Ovary (tissue), 9 donors: ENCODE measurements around the gene RMND5B. TPM values are rescaled to one million over a fixed set of nuclear protein-coding genes. Genes with fewer than 3 reads are reported as not detected.
"Not testable (repeated sequence)": the region's sequence is repeated elsewhere in the genome, so short reads cannot be mapped to it uniquely, and the experiment has no call there.

ENCODE experiments used
- DNase-seq, 5 donors: peaks; one replicate each; pipeline ENCODE4 v3.0.0-alpha.2; 2019 to 2020
- H3K27ac ChIP-seq, 2 donors: fragments of 200-600 bp; one replicate each; pipeline versions ENCODE4 v1.5.1 to v1.8.0; 2019 to 2022
- H3K27me3 ChIP-seq: fragments of 200-600 bp; one replicate; pipeline ENCODE4 v1.8.0; 2022
- H3K36me3 ChIP-seq: fragments of 200-600 bp; sonication (generic); one replicate; pipeline ENCODE4 v1.5.1; 2019
- H3K4me1 ChIP-seq: one replicate; pipeline ENCODE4 v1.8.1; 2013; ENCODE audit warnings: mild to moderate bottlenecking, moderate library complexity; ENCODE audit not compliant: insufficient read depth
- H3K4me3 ChIP-seq: fragments of 200-600 bp; sonication (generic); one replicate; pipeline ENCODE4 v1.5.1; 2017
- H3K9me3 ChIP-seq, 2 donors: fragments of 200-600 bp in 1 of 2; sonication (generic) in 1 of 2; one replicate each; pipeline versions ENCODE4 v1.5.1 to v1.8.1; 2013 to 2019; ENCODE audit warnings: mild to moderate bottlenecking in 1 of 2, moderate library complexity in 1 of 2
- CTCF ChIP-seq, 3 donors: fragments of 450-650 bp in 2 of 3; fragments of 200-600 bp in 1 of 3; IDR thresholded peaks; one replicate each; pipeline versions ENCODE4 v1.5.1 to v1.8.0; 2016 to 2022; ENCODE audit warnings: antibody characterized with exemption in 3 of 3, mild to moderate bottlenecking in 1 of 3
- EP300 ChIP-seq: sonication (generic); formaldehyde crosslinking; IDR thresholded peaks from one replicate; pipeline ENCODE4 v1.6.1; 2017; ENCODE audit warnings: antibody characterized with exemption
- POLR2A ChIP-seq: fragments of 450-650 bp; IDR thresholded peaks from one replicate; pipeline ENCODE4 v1.6.1; 2017; ENCODE audit warnings: antibody characterized with exemption, mild to moderate bottlenecking, moderate library complexity
- WGBS, 3 donors: extraction: QIAGEN DNeasy Blood & Tissue Kit in 1 of 3; methylation state at CpG; one replicate each; pipeline versions ENCODE4 v1.1.5 to v1.1.7; 2013 to 2017; 5-methylcytosine and 5-hydroxymethylcytosine counted together
- intact Hi-C, 4 donors: fragments of 100-400 bp; cut with DNase I; formaldehyde crosslinking; loops; one replicate each; pipeline versions ENCODE4 v1.11.0 to v1.15.1; 2022 to 2023
- polyA plus RNA-seq, 2 donors: library from polyadenylated mRNA; stranded (reverse); fragments of 200-250 nt in 1 of 2; fragments of 350-450 nt in 1 of 2; fragmentation: Illumina TruSeq in 1 of 2; extraction: RNeasy Lipid Tissue Mini Kit (QIAGEN cat#74804) in 1 of 2; gene quantifications; one replicate each; pipeline ENCODE4 v1.2.3, GENCODE V29; 2013 to 2014
- total RNA-seq, 7 donors: library from RNA; depleted of rRNA in 2 of 7; stranded (reverse); fragments of >200 nt in 2 of 7; fragmentation: NEBNext Ultra II Directional in 3 of 7; extraction: Animal tissue kit (Norgen Biotek cat#: 25700) in 3 of 7; gene quantifications; one replicate each; pipeline versions ENCODE4 v1.1.0 to v1.2.4, GENCODE V29; 2016 to 2023
- donor health status: DM: no; HTN: no; CAD: no; lungs with moderate emphysema.
- donor health status: DM: no; HTN: no; CAD: no.
- donor health status: Bipolar disorder and iron deficiency.
- donor health status: DM: yes; HTN: yes; CAD: no.
- donor health status: DM: no; HTN: no; CAD: no.
- donor health status: DM: yes; HTN: yes; CAD: no.

RMND5B gene
- total and polyA plus RNA-seq, 9 donors = 13.8 to 43.2 (median 31.2) TPM

- no peak overlapping the region for H3K27ac ChIP-seq
- no peaks in the 10 kb centered on the region for H3K27me3 ChIP-seq
- DNase-seq = no peak
- TF ChIP-seq POLR2A (no peak), CTCF (IDR thresholded peaks at IDR 0.05) (no peak), EP300 (no peak)
- no peaks in the 10 kb centered on the region for H3K4me1 ChIP-seq
- no peaks in the 10 kb centered on the region for H3K9me3 ChIP-seq
- no peak overlapping the region for H3K4me3 ChIP-seq
- H3K36me3 ChIP-seq = no peaks in the 10 kb centered on the region
- 26 to 34% (median 32%) methylated on average over 7 of the region's 7 CpGs for WGBS, 3 donors
- intact Hi-C loops = no loop called here
Observed at GRCh38 chr5:178194026-178194425, 63.2 kb downstream of the RMND5B start.

GRCh38 chr5:178196281-178196812 lies 65.5 kb downstream of the RMND5B start:
- H3K4me3 ChIP-seq = no peak overlapping the region
- TF ChIP-seq CTCF (IDR thresholded peaks at IDR 0.05) (no peak), EP300 (no peak), POLR2A (no peak)
- H3K36me3 ChIP-seq = no peaks in the 10 kb centered on the region
- DNase-seq = no peak
- H3K27me3 ChIP-seq = no peaks in the 10 kb centered on the region
- intact Hi-C loops = no loop called here
- no peak overlapping the region for H3K27ac ChIP-seq
- no peaks in the 10 kb centered on the region for H3K4me1 ChIP-seq
- no peaks in the 10 kb centered on the region for H3K9me3 ChIP-seq
- 67 to 75% (median 69%) methylated on average over 7 of the region's 7 CpGs for WGBS, 3 donors

GRCh38 chr5:178196986-178197385 lies 66.2 kb downstream of the RMND5B start:
- Histone ChIP-seq H3K27me3 (no peaks in the 10 kb centered on the region), H3K4me3 (no peak overlapping the region), H3K27ac (no peak overlapping the region), H3K9me3 (no peaks in the 10 kb centered on the region), H3K36me3 (no peaks in the 10 kb centered on the region), H3K4me1 (no peaks in the 10 kb centered on the region)
- no peak for DNase-seq
- intact Hi-C loops = no loop called here
- WGBS, 3 donors = 78 to 82% (median 79%) methylated on average over 8 of the region's 8 CpGs
- TF ChIP-seq POLR2A = no peak
- no peak for TF ChIP-seq EP300
- TF ChIP-seq CTCF (IDR thresholded peaks at IDR 0.05) = no peak

- WGBS, 3 donors = 77 to 93% (median 85%) methylated on average over 10 to 11 of the region's 11 CpGs
- H3K9me3 ChIP-seq, DNase-seq, H3K36me3 ChIP-seq, H3K27me3 ChIP-seq, intact Hi-C loops, H3K27ac ChIP-seq, H3K4me1 ChIP-seq, H3K4me3 ChIP-seq: not testable (repeated sequence)
Observed at GRCh38 chr5:178198151-178198550, 67.3 kb downstream of the RMND5B start.

GRCh38 chr5:178198706-178199105 lies 67.9 kb downstream of the RMND5B start:
- Histone ChIP-seq H3K9me3 (no peaks in the 10 kb centered on the region), H3K4me3 (no peak overlapping the region), H3K27ac (no peak overlapping the region), H3K4me1 (no peaks in the 10 kb centered on the region), H3K27me3 (no peaks in the 10 kb centered on the region), H3K36me3 (no peaks in the 10 kb centered on the region)
- WGBS, 3 donors = 85 to 88% (median 85%) methylated on average over 11 of the region's 11 CpGs
- no peak for TF ChIP-seq CTCF (IDR thresholded peaks at IDR 0.05)
- no peak for TF ChIP-seq EP300
- no peak for TF ChIP-seq POLR2A
- intact Hi-C loops = no loop called here
- no peak for DNase-seq
